PFSK-1 (cell line): Measurements from ENCODE around the gene TRIP6.

Experiments used
- FOXP2 ChIP-seq: optimal IDR thresholded peaks from 2 replicates; pipeline ENCODE3; 2011; ENCODE audit warnings: borderline replicate concordance, control low read depth, inconsistent platforms; ENCODE audit not compliant: insufficient read depth; ENCODE audit errors: extremely low read length, extremely low read depth
- POLR2AphosphoS5 ChIP-seq: IDR thresholded peaks from 2 replicates; pipeline ENCODE4 v1.6.1; 2012; ENCODE audit warnings: low read depth, mild to moderate bottlenecking, control low read depth, low read length, moderate library complexity
- SIN3A ChIP-seq: IDR thresholded peaks from 2 replicates; pipeline ENCODE4 v1.6.1; 2012; ENCODE audit warnings: mild to moderate bottlenecking, low read length, moderate library complexity, borderline replicate concordance; ENCODE audit not compliant: insufficient read depth
- TAF1 ChIP-seq: IDR thresholded peaks from 2 replicates; pipeline ENCODE4 v1.6.1; 2012; ENCODE audit warnings: low read length, control low read depth, borderline replicate concordance; ENCODE audit not compliant: insufficient read depth
- TF ChIP-seq, protein P1 (sequence below), 2 experiments: IDR thresholded peaks; 2 replicates each; pipeline versions ENCODE4 v1.6.1 to v1.8.0; 2011 to 2012; ENCODE audit warnings: low read depth in 2 of 2, low read length in 2 of 2, control low read depth in 1 of 2, inconsistent platforms in 1 of 2, mild to moderate bottlenecking in 1 of 2, moderate library complexity in 1 of 2; ENCODE audit not compliant: insufficient read depth in 1 of 2

Gene TRIP6

GRCh38 chr7:100893910-100894721 lies 26.9 kb downstream of the TRIP6 start:
- TF ChIP-seq, protein P1, sequence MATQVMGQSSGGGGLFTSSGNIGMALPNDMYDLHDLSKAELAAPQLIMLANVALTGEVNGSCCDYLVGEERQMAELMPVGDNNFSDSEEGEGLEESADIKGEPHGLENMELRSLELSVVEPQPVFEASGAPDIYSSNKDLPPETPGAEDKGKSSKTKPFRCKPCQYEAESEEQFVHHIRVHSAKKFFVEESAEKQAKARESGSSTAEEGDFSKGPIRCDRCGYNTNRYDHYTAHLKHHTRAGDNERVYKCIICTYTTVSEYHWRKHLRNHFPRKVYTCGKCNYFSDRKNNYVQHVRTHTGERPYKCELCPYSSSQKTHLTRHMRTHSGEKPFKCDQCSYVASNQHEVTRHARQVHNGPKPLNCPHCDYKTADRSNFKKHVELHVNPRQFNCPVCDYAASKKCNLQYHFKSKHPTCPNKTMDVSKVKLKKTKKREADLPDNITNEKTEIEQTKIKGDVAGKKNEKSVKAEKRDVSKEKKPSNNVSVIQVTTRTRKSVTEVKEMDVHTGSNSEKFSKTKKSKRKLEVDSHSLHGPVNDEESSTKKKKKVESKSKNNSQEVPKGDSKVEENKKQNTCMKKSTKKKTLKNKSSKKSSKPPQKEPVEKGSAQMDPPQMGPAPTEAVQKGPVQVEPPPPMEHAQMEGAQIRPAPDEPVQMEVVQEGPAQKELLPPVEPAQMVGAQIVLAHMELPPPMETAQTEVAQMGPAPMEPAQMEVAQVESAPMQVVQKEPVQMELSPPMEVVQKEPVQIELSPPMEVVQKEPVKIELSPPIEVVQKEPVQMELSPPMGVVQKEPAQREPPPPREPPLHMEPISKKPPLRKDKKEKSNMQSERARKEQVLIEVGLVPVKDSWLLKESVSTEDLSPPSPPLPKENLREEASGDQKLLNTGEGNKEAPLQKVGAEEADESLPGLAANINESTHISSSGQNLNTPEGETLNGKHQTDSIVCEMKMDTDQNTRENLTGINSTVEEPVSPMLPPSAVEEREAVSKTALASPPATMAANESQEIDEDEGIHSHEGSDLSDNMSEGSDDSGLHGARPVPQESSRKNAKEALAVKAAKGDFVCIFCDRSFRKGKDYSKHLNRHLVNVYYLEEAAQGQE (IDR thresholded peaks at IDR 0.05; ENCODE audit: insufficient read depth in 1 of 2, low read depth in 2 of 2, low read length in 2 of 2): no peak
- TF ChIP-seq FOXP2 (no peak), TAF1 (no peak), SIN3A (no peak), POLR2AphosphoS5 (no peak)

DNA sequence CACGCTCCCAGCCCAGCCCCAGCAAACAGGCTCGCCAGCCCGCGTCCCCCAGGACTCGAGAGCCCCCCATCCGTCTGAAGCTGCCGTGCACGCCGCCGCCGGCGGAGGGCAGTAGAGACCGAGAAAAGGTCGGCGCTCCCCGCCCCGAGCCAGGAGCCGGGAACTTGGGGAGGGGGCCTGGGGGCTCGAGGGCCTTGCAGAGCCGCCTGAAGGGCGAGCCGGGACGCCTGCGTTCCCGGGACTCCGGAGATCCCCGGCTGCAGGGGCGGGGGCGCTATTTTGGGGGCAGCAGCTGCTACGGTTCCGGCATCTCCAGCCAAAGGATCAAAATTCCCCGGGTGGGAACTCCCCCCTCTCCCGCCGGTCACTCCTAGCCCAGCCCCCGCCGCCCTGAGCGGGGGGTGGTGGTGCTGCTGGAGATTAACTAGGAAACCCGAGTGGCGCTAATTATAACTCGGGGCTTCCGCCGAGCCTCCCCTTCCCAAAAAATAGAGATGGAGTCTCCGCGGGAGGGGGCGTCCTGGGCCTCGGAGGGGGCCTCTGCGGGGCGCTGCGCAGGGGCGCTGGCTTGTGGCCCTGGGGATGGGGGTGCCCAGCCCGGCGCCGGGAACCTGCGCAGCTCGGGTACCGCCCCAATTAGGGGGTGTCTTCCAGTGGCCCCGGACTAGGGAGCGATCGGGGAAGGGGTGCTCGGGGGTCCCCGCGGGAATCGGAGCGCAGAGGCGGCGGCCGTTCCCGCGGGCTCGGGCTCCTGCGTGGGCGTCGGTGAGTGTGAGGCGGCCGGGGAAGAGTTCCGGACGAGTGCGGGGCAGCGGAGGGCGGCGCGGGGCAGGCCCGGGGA lies 27.9 kb downstream of the TRIP6 start:
- TF ChIP-seq POLR2AphosphoS5: no peak
- TF ChIP-seq FOXP2: no peak
- TF ChIP-seq SIN3A: no peak
- TF ChIP-seq, protein P1 (IDR thresholded peaks at IDR 0.05; ENCODE audit: insufficient read depth in 1 of 2, low read depth in 2 of 2, low read length in 2 of 2): 0 out of 4 replicates have a peak, but pooled peaks of 1 of the 2 experiments have one; percentile 15

- TF ChIP-seq POLR2AphosphoS5 (no peak), FOXP2 (no peak), SIN3A (no peak), TAF1 (no peak)
- TF ChIP-seq, protein P1 (IDR thresholded peaks at IDR 0.05; ENCODE audit: insufficient read depth in 1 of 2, low read depth in 2 of 2, low read length in 2 of 2): no peak
These were observed 28.4 kb downstream of the TRIP6 start, which contains the start of gene ACHE for GRCh38 chr7:100895701-100895955. Gene ACHE (minus strand): TSS chr7:100895888. CDS start chr7:100894232, 1,656 bp downstream.

- TF ChIP-seq FOXP2 (no peak), TAF1 (no peak), POLR2AphosphoS5 (no peak), SIN3A (no peak)
- TF ChIP-seq, protein P1 (IDR thresholded peaks at IDR 0.05; ENCODE audit: insufficient read depth in 1 of 2, low read depth in 2 of 2, low read length in 2 of 2): no peak
These were observed 29.0 kb downstream of the TRIP6 start for GRCh38 chr7:100895956-100896731.
